ENCODE measurements around the gene TMEM132D. TPM values are rescaled to one million over a fixed set of nuclear protein-coding genes. Genes with fewer than 3 reads are reported as not detected.

TMEM132D gene
- total RNA-seq, 4 donors from 2014 or later = 0.35 TPM; not detected in 3

DNA sequence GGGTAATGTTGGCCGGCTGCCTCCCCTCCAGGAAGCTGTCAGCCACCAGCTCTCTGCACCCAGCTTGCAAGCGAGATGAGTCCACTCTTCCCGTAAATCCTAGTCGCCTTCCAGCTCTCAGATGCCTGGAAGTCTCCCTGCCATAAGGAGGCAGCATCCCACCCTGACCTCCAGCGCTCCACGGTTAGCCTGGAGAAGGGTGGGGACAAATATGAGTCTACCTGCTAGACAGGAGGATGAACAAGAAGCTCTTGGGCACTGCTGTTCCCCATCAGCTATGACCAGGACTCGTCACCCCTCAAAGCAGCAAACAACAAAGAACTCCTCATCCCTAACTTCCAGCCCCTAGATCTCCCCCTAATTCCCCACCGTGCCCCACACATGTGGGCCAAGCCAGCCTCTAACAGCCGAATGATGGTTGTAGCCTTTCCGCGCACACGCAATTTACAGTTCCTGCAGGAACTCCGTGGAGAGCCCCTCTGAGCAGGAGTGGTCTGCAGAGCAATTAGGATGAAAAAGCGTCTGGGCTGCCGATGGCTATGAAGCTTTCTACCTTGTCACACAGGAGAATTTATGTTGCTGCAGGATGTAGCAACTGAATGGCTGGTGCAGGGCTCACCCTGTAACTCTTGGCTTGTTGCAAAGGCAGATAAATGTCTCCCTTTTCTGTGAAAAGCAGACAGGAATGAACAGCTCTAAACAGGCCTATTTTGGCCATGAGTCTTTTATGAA lies 869.1 kb downstream of the TMEM132D start:
- TF ChIP-seq, protein P1, sequence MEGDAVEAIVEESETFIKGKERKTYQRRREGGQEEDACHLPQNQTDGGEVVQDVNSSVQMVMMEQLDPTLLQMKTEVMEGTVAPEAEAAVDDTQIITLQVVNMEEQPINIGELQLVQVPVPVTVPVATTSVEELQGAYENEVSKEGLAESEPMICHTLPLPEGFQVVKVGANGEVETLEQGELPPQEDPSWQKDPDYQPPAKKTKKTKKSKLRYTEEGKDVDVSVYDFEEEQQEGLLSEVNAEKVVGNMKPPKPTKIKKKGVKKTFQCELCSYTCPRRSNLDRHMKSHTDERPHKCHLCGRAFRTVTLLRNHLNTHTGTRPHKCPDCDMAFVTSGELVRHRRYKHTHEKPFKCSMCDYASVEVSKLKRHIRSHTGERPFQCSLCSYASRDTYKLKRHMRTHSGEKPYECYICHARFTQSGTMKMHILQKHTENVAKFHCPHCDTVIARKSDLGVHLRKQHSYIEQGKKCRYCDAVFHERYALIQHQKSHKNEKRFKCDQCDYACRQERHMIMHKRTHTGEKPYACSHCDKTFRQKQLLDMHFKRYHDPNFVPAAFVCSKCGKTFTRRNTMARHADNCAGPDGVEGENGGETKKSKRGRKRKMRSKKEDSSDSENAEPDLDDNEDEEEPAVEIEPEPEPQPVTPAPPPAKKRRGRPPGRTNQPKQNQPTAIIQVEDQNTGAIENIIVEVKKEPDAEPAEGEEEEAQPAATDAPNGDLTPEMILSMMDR (IDR thresholded peaks at IDR 0.05) = no peak
- no peak for TF ChIP-seq POLR2A (IDR thresholded peaks at IDR 0.05)
- Histone ChIP-seq H3K4me3 (no peak overlapping the region), H3K9me3 (no peaks in the 10 kb centered on the region), H3K36me3 (no peaks in the 10 kb centered on the region), H3K4me1 (no peaks in the 10 kb centered on the region), H3K27ac (no peak overlapping the region), H3K27me3 (no peaks in the 10 kb centered on the region)
- no peak for DNase-seq
- intact Hi-C loops (cut with DNase I; ENCODE audit: low total_unique reads) = no loop called here

DNA sequence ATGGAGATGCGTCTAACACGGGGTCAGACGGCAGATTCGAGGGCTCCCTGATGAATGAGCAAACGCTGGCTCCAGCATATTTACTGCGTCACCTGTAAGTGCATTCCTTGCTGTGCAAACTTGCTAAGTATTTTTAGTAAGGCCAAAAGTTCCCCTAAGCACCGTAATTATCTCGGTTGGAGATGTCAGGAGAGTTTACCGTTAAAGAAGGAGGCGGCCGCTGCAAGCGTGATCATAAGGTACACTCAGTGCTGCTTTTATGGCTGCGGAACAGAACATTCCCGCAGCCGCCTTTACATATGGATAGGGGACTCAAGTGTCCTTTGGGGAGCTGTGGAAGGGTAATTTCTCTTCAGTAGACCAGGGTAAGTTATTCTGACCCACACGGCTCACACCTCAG lies 875.0 kb downstream of the TMEM132D start:
- no peaks in the 10 kb centered on the region for H3K27me3 ChIP-seq
- H3K9me3 ChIP-seq = no peaks in the 10 kb centered on the region
- TF ChIP-seq, protein P1 (IDR thresholded peaks at IDR 0.05) = no peak
- no peak for TF ChIP-seq POLR2A (IDR thresholded peaks at IDR 0.05)
- intact Hi-C loops (cut with DNase I; ENCODE audit: low total_unique reads) = no loop called here
- H3K27ac ChIP-seq = no peak overlapping the region
- no peaks in the 10 kb centered on the region for H3K36me3 ChIP-seq
- H3K4me1 ChIP-seq = no peaks in the 10 kb centered on the region
- DNase-seq = no peak
- H3K4me3 ChIP-seq = no peak overlapping the region

DNA sequence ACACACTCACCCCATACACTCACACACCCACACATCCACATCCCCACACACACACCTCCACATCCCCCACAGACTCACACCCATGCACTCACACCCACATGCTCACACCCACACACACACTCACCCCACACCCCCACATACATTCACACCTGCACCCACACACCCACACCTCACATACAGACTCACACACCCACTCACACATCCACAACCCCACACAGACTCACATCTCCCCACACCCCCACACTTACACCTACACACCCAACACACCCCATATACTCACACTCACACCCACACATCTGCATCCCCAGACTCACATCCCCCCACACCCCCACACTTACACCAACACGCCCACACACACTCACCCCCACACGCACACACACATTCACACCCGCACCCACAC lies 878.8 kb downstream of the TMEM132D start:
- Histone ChIP-seq H3K9me3 (peaks cover 0 to 3% of the 10 kb centered on the region in 2 donors), H3K36me3 (no peaks in the 10 kb centered on the region), H3K4me1 (no peaks in the 10 kb centered on the region), H3K4me3 (no peak overlapping the region), H3K27me3 (no peaks in the 10 kb centered on the region), H3K27ac (no peak overlapping the region)
- TF ChIP-seq POLR2A (IDR thresholded peaks at IDR 0.05) = no peak
- TF ChIP-seq, protein P1 (IDR thresholded peaks at IDR 0.05) = no peak
- intact Hi-C loops (cut with DNase I; ENCODE audit: low total_unique reads) = no loop called here
- DNase-seq = no peak

Small RNA genes within 50 kb of the gene (small RNA-seq; reads per million reads assigned to genes)
- not detected for gene RF02271
